HS-5 (cell line): ENCODE data around the gene PDZK1IP1.
"Not testable (repeated sequence)": the region's sequence is repeated elsewhere in the genome, so short reads cannot be mapped to it uniquely, and the experiment has no call there.

Experiments
- DNase-seq: peaks from one replicate; pipeline ENCODE4 v3.0.0-alpha.2; 2012; ENCODE audit warnings: low read depth

Gene PDZK1IP1

GRCh38 chr1:47223921-47224675, 34.3 kb upstream of the PDZK1IP1 start:
- DNase-seq = no peak

GRCh38 chr1:47223174-47223920, 33.5 kb upstream of the PDZK1IP1 start:
- DNase-seq = no peak

- no peak for DNase-seq
Observed at GRCh38 chr1:47222476-47222875, 32.6 kb upstream of the PDZK1IP1 start.

- no peak for DNase-seq
Observed at GRCh38 chr1:47219590-47220220, 29.9 kb upstream of the PDZK1IP1 start.

- DNase-seq = no peak
Observed at GRCh38 chr1:47219001-47219400, 29.2 kb upstream of the PDZK1IP1 start.

- no peak for DNase-seq
Observed at GRCh38 chr1:47216278-47217059, 26.6 kb upstream of the PDZK1IP1 start.

GRCh38 chr1:47215713-47216112, 25.9 kb upstream of the PDZK1IP1 start:
- no peak for DNase-seq

- DNase-seq = no peak
Observed at GRCh38 chr1:47214549-47214948, 24.7 kb upstream of the PDZK1IP1 start.

- no peak for DNase-seq
Observed at GRCh38 chr1:47213230-47213963, 23.6 kb upstream of the PDZK1IP1 start.

- no peak for DNase-seq
Observed at GRCh38 chr1:47212636-47213229, 22.9 kb upstream of the PDZK1IP1 start.

GRCh38 chr1:47211796-47212269, 22.0 kb upstream of the PDZK1IP1 start:
- DNase-seq = no peak

- no peak for DNase-seq
Observed at GRCh38 chr1:47210666-47211065, 20.8 kb upstream of the PDZK1IP1 start.

GRCh38 chr1:47209725-47210325, 20.0 kb upstream of the PDZK1IP1 start:
- DNase-seq = no peak

- no peak for DNase-seq
Observed at GRCh38 chr1:47209091-47209490, 19.3 kb upstream of the PDZK1IP1 start.

- DNase-seq = no peak
Observed at GRCh38 chr1:47208374-47208850, 18.6 kb upstream of the PDZK1IP1 start.

- no peak for DNase-seq
Observed at GRCh38 chr1:47207803-47208373, 18.1 kb upstream of the PDZK1IP1 start.

GRCh38 chr1:47205918-47206317, 16.1 kb upstream of the PDZK1IP1 start:
- DNase-seq = no peak

- not testable (repeated sequence) for DNase-seq
Observed at GRCh38 chr1:47203504-47203903, 13.7 kb upstream of the PDZK1IP1 start.

- DNase-seq = no peak
Observed at GRCh38 chr1:47201179-47201578, 11.3 kb upstream of the PDZK1IP1 start.

GRCh38 chr1:47198214-47198613, 8.4 kb upstream of the PDZK1IP1 start:
- no peak for DNase-seq
